Stimulated activated CD4-positive, alpha-beta T cell treated with anti-CD3 and anti-CD28 coated beads, Interleukin-4, amount 100 ng/mL, for 48 hours (primary cell): ENCODE results near the gene SMPD3.

Experiments
- DNase-seq, 2 donors: peaks; one replicate each; pipeline ENCODE4 v3.0.0-alpha.2; 2020; ENCODE audit warnings: low read depth in 2 of 2

Gene SMPD3

DNA sequence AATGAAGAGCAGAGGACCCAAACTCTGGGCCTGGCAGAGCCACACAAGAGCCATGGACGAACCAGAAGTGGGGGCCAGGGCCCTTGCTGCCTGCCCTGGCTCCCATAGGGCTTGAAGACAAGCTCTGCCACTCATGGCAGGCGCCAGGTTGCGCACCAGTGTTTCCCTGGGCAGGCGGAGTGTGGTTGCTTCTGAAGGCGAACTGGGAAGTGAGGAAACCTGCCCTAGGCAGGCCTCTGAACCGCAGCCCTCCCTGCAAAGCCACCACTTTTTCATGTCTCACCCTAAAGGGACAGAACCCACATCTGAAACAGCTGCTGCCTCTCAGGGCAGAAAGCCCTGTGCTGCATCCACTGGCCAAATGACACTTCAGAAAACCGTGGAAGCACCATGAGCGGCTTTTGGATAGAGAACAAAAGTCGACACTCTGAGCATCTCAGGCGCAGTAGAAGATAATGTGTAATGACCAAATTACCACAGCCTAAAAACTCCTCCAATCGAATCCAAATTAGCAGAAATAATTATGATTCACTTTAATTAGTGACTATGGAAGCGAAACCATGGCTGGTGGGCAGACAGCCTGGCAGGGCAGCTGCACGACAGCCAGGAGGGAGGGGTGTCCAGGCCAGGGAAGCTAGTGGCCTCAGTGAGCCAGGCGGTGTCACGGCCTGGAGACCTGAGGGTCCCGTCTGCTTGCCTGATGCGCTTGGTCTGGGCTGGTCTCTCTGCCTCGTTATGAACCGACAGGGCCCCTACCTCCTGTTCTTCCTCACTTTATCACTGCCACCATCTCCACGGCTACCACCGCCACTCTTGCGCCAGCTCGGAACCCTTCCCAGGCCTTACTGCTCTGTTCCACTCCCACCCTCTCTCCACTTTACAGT is 78.4 kb downstream of the SMPD3 start:
- DNase-seq: peak in 1 of 2 donors; percentile 23

DNA sequence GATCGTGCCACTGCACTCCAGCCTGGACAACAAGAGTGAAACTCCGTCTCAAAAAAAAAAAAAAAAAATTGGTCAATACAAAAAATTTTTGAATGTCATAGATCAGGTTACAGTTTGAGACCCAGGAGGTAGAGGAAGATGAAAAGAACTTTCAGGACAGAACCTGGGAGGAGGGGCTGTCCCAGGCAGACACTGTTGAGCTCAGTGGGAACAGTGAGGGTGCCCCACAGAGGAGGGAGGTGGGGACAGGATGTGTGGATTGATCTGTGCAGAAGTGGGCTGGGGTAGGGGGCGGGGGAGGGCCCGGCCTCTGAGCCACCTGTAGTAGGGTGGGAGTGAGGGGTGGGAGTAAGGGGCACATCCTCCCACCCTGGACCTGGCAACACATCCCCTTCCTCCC is 79.1 kb downstream of the SMPD3 start:
- DNase-seq: no peak

- no peak for DNase-seq
Measured at GRCh38 chr16:68368301-68368888, 79.9 kb downstream of the SMPD3 start.

DNA sequence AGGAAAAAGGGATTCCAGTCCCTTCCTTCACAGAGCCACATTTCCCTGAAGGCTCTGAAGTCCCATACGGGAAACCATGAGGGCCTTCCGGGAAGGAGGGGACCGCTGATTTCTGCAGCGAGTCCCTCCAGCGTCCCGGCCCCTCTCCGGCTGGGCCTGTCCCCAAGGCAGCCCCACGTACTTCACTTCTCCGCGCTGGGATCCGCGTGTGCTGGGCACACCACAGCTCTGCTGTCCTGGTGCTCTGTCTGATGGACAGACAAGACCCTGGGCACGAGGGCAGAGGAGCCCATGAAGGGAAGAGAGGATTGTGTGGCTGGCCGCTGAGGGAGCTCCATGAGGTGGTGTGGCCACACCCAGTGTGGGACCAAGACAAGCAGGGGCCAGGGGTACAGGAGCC is 80.4 kb downstream of the SMPD3 start:
- DNase-seq: no peak

GRCh38 chr16:68367440-68367839 is 80.9 kb downstream of the SMPD3 start:
- no peak for DNase-seq

GRCh38 chr16:68367030-68367429 is 81.3 kb downstream of the SMPD3 start:
- DNase-seq: peak; percentile 30 to 49

GRCh38 chr16:68366062-68366461 is 82.2 kb downstream of the SMPD3 start:
- DNase-seq: no peak

- DNase-seq: no peak
Measured at GRCh38 chr16:68365167-68365817, 83.0 kb downstream of the SMPD3 start.

- no peak for DNase-seq
Measured at GRCh38 chr16:68364561-68364998, 83.7 kb downstream of the SMPD3 start.

GRCh38 chr16:68363658-68364521 is 84.4 kb downstream of the SMPD3 start:
- no peak for DNase-seq

DNA sequence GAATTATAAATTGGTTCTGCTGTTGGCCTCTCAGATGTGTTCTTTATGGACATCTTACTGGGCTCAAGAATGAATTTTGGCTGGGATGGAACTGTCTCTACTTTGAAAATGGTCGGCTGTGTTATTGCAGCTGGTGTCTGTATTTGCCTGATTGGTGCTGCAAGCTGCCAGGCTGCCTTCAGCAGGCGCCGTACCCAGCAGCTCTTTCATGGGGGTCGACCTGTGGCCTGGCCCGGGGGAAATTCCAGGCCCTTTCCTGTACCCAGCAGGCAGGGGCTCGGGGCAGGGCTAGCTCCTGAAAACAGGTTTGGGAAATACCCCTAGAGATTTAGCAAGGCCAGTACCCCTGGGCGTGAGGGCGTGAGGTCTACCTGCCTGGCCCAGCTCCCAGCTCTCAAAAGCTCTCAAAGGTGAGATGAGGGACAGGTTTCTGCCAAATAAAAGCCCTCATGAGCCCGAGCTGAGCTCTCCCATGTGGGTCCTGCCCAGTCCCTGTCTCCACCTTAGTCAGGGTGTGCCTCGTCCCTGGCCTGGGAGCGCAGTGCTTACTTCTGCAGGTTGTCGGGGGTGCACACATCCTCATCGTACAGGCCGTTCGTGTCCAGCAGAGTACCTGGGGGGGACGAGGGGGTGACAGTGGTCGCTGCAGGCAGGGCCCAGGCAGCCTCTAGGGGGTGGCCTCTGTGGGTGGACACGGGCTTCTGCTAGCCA is 85.2 kb downstream of the SMPD3 start:
- DNase-seq: no peak

DNA sequence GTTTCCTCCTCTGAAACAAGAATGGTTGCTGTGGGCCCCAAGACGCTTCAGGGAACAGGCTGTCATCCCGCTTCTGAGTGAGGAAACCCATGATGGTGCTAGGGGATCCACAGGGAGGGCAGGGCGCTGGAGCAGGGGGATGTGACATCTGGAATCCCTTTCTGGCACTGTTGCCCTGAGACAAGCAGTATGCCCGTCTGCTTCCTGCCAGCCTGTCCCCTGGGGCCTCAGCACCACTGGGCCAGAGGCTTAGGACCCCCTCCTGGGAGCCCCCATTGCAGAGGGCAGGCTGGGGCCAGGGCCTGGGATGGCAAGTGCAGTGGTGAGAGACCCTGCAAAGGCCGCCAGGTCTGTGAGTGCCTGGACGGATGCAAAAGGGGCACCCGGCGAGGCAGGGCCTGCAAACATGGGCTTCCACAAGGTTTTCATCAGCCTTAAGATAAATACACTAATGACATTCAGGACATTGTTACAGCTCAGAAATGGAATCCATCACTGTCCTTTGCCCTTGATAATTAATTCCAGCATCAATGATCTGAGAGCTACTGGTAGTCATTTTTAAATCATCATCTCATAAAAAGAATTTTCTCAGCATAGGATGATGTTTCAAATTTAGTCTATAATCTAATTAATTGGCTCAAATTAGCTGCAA is 85.9 kb downstream of the SMPD3 start:
- no peak for DNase-seq

- no peak for DNase-seq
Measured at GRCh38 chr16:68361485-68361884, 86.8 kb downstream of the SMPD3 start.

GRCh38 chr16:68360956-68361355 is 87.4 kb downstream of the SMPD3 start:
- no peak for DNase-seq

- no peak for DNase-seq
Measured at GRCh38 chr16:68360547-68360946, 87.8 kb downstream of the SMPD3 start.

- DNase-seq: no peak
Measured at GRCh38 chr16:68359398-68360191, 88.7 kb downstream of the SMPD3 start.

GRCh38 chr16:68358951-68359350 is 89.4 kb downstream of the SMPD3 start:
- no peak for DNase-seq

- DNase-seq: no peak
Measured at GRCh38 chr16:68357923-68358322, 90.4 kb downstream of the SMPD3 start.

DNA sequence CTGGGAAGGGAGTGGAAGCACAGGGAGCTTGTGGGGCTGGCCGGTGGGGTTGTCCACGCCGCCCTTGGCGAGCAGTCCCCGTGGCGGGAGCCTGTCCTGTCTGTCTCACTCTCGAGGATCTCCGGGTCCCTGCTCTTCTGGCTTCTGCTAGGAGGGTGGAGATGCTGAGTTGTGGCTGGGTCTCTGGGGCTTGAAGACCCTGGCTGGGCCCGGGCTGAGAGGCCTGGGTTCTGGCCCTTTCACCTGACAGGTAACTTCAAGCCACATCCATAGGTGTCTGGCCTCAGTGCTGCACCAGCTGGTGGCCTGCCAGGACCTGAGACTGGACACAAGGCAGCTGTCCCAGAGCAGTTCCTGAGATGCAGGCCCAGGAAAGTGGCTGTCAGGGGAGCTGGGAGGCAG is 90.8 kb downstream of the SMPD3 start:
- DNase-seq: no peak

- DNase-seq: no peak
Measured at GRCh38 chr16:68356919-68357286, 91.4 kb downstream of the SMPD3 start.
